ENCODE results near the gene INPP5A.
"Not testable (repeated sequence)": the region's sequence is repeated elsewhere in the genome, so short reads cannot be mapped to it uniquely, and the experiment has no call there.

INPP5A gene

GRCh38 chr10:132562916-132563456 lies 25.4 kb downstream of the INPP5A start:
- no peak for DNase-seq (ENCODE audit: low read depth)

- DNase-seq (ENCODE audit: low read depth), result no peak
Measured at GRCh38 chr10:132563485-132564248, 26.1 kb downstream of the INPP5A start.

- DNase-seq (ENCODE audit: low read depth), result no peak
Measured at GRCh38 chr10:132564249-132564605, 26.6 kb downstream of the INPP5A start.

GRCh38 chr10:132564690-132565089 lies 27.1 kb downstream of the INPP5A start:
- no peak for DNase-seq (ENCODE audit: low read depth)

- DNase-seq (ENCODE audit: low read depth), result no peak
Measured at GRCh38 chr10:132565516-132566209, 28.1 kb downstream of the INPP5A start.

- DNase-seq (ENCODE audit: low read depth), result no peak
Measured at GRCh38 chr10:132566892-132567291, 29.3 kb downstream of the INPP5A start.

- no peak for DNase-seq (ENCODE audit: low read depth)
Measured at GRCh38 chr10:132570265-132570664, 32.7 kb downstream of the INPP5A start.

- DNase-seq (ENCODE audit: low read depth), result no peak
Measured at GRCh38 chr10:132570771-132571649, 33.4 kb downstream of the INPP5A start.

GRCh38 chr10:132571650-132572544 lies 34.3 kb downstream of the INPP5A start:
- peak; percentile 54 for DNase-seq (ENCODE audit: low read depth)

GRCh38 chr10:132572545-132572937 lies 35.0 kb downstream of the INPP5A start:
- no peak for DNase-seq (ENCODE audit: low read depth)

- not testable (repeated sequence) for DNase-seq (ENCODE audit: low read depth)
Measured at GRCh38 chr10:132572946-132573345, 35.4 kb downstream of the INPP5A start.

- no peak for DNase-seq (ENCODE audit: low read depth)
Measured at GRCh38 chr10:132574288-132574687, 36.7 kb downstream of the INPP5A start.

- DNase-seq (ENCODE audit: low read depth), result peak; percentile 18
Measured at GRCh38 chr10:132574783-132575319, 37.3 kb downstream of the INPP5A start.

GRCh38 chr10:132575320-132576201 lies 38.0 kb downstream of the INPP5A start:
- peak; percentile 38 for DNase-seq (ENCODE audit: low read depth)

- no peak for DNase-seq (ENCODE audit: low read depth)
Measured at GRCh38 chr10:132576671-132577349, 39.2 kb downstream of the INPP5A start.

GRCh38 chr10:132577350-132578003 lies 39.9 kb downstream of the INPP5A start:
- DNase-seq (ENCODE audit: low read depth), result no peak

GRCh38 chr10:132578287-132578951 lies 40.8 kb downstream of the INPP5A start:
- no peak for DNase-seq (ENCODE audit: low read depth)
